Right renal pelvis (tissue), 4 donors: ENCODE results near the gene NACA. TPM values are rescaled to one million over a fixed set of nuclear protein-coding genes. Genes with fewer than 3 reads are reported as not detected.
"Not testable (repeated sequence)": the region's sequence is repeated elsewhere in the genome, so short reads cannot be mapped to it uniquely, and the experiment has no call there.

Experiments used
- DNase-seq, 4 donors: peaks; one replicate each; pipeline ENCODE4 v3.0.0-alpha.2; 2013; ENCODE audit warnings: low read depth in 4 of 4, low spot score in 3 of 4, missing footprints in 1 of 4
- polyA plus RNA-seq, 4 donors: library from polyadenylated mRNA; unstranded; fragments of 120-200 nt; gene quantifications; one replicate each; pipeline ENCODE4 v1.2.1, GENCODE V29; 2013; ENCODE audit not compliant: insufficient read length in 4 of 4

The NACA gene
- polyA plus RNA-seq, result 1,000 to 10,000 TPM; 2,242 to 2,254 (median 2,248) TPM

GRCh38 chr12:56724972-56725722 is at the start of gene NACA:
Gene NACA (minus strand): TSS chr12:56725299. CDS start chr12:56724521, 778 bp downstream.
- DNase-seq, result peak; percentile 92 to 95 (median 94)

- no peak for DNase-seq
Observed at GRCh38 chr12:56773113-56773512, 48.0 kb upstream of the NACA start.

GRCh38 chr12:56772625-56773024 is 47.5 kb upstream of the NACA start:
- no peak for DNase-seq

- no peak for DNase-seq
Observed at GRCh38 chr12:56769868-56770267, 44.8 kb upstream of the NACA start.

GRCh38 chr12:56768424-56768823 is 43.3 kb upstream of the NACA start:
- no peak for DNase-seq

- no peak for DNase-seq
Observed at GRCh38 chr12:56766535-56766934, 41.4 kb upstream of the NACA start.

GRCh38 chr12:56763753-56764657 is 38.9 kb upstream of the NACA start:
- no peak for DNase-seq

GRCh38 chr12:56761812-56762211 is 36.7 kb upstream of the NACA start:
- no peak for DNase-seq

GRCh38 chr12:56760460-56760859 is 35.4 kb upstream of the NACA start:
- no peak for DNase-seq

GRCh38 chr12:56759263-56759908 is 34.3 kb upstream of the NACA start:
- DNase-seq, result no peak

GRCh38 chr12:56758728-56759262 is 33.7 kb upstream of the NACA start:
- no peak for DNase-seq

GRCh38 chr12:56757971-56758370 is 32.9 kb upstream of the NACA start:
- DNase-seq, result not testable (repeated sequence)

GRCh38 chr12:56753566-56753965 is 28.5 kb upstream of the NACA start:
- DNase-seq, result no peak

- DNase-seq, result peak; percentile 62 to 69 (median 66)
Observed at GRCh38 chr12:56751712-56752598, 26.9 kb upstream of the NACA start, which contains the start of gene PRIM1. Gene PRIM1 (minus strand): TSS chr12:56752323. CDS start chr12:56752298, 25 bp downstream.

GRCh38 chr12:56750596-56750995 is 25.5 kb upstream of the NACA start:
- DNase-seq, result not testable (repeated sequence)

- DNase-seq, result no peak
Observed at GRCh38 chr12:56749853-56750252, 24.8 kb upstream of the NACA start.

GRCh38 chr12:56749359-56749758 is 24.3 kb upstream of the NACA start:
- no peak for DNase-seq

GRCh38 chr12:56728139-56728861 is 3.2 kb upstream of the NACA start:
- DNase-seq, result no peak

GRCh38 chr12:56726196-56726675 is 1.1 kb upstream of the NACA start:
- not testable (repeated sequence) for DNase-seq
